HG03558 (cell line): ENCODE data around the gene KIF26A.

ENCODE experiments used
- ATAC-seq: cut with Tn5 transposase; IDR thresholded peaks from one replicate; pipeline ENCODE4 v1.9.1; 2021; ENCODE audit warnings: moderate number of reproducible peaks; ENCODE audit not compliant: unreplicated experiment; ENCODE audit errors: extremely low read depth

The KIF26A gene

GRCh38 chr14:104187931-104188726, 49.7 kb downstream of the KIF26A start:
- ATAC-seq = no peak

GRCh38 chr14:104188727-104189400, 50.5 kb downstream of the KIF26A start:
- ATAC-seq = no peak

GRCh38 chr14:104189629-104190335, 51.4 kb downstream of the KIF26A start:
- no peak for ATAC-seq

- ATAC-seq = no peak
These were observed 52.1 kb downstream of the KIF26A start for GRCh38 chr14:104190396-104191000.

- no peak for ATAC-seq
These were observed 53.1 kb downstream of the KIF26A start for GRCh38 chr14:104191409-104191997.

GRCh38 chr14:104192146-104192882, 53.9 kb downstream of the KIF26A start:
- ATAC-seq = no peak

GRCh38 chr14:104192883-104193245, 54.5 kb downstream of the KIF26A start:
- ATAC-seq = no peak

GRCh38 chr14:104194016-104194415, 55.6 kb downstream of the KIF26A start:
- no peak for ATAC-seq

- ATAC-seq = no peak
These were observed 56.3 kb downstream of the KIF26A start for GRCh38 chr14:104194716-104195115.

- no peak for ATAC-seq
These were observed 57.0 kb downstream of the KIF26A start for GRCh38 chr14:104195361-104195760.

GRCh38 chr14:104195878-104196277, 57.5 kb downstream of the KIF26A start:
- no peak for ATAC-seq

GRCh38 chr14:104196461-104197140, 58.2 kb downstream of the KIF26A start:
- no peak for ATAC-seq

GRCh38 chr14:104197449-104198247, 59.3 kb downstream of the KIF26A start:
- ATAC-seq = no peak

- ATAC-seq = no peak
These were observed 61.0 kb downstream of the KIF26A start for GRCh38 chr14:104199266-104199895.

- ATAC-seq = no peak
These were observed 61.7 kb downstream of the KIF26A start for GRCh38 chr14:104200106-104200505.

GRCh38 chr14:104200591-104200990, 62.2 kb downstream of the KIF26A start:
- ATAC-seq = no peak

GRCh38 chr14:104201063-104201462, 62.7 kb downstream of the KIF26A start:
- ATAC-seq = no peak

- ATAC-seq = no peak
These were observed 63.1 kb downstream of the KIF26A start for GRCh38 chr14:104201496-104201895.
